Keratinocyte (primary cell): ENCODE data around the gene SNAPC1. TPM values are rescaled to one million over a fixed set of nuclear protein-coding genes. Genes with fewer than 3 reads are reported as not detected.
A peak's percentile ranks its signal among the peaks of the same experiment; 100 is the strongest.

ENCODE experiments used
- DNase-seq: peaks from one replicate; pipeline ENCODE4 v3.0.0-alpha.2; 2011; ENCODE audit warnings: low read depth, missing footprints, low spot score
- FAIRE-seq: peaks from 2 replicates; lab custom pipeline; 2011; peaks lifted over from hg19 to GRCh38; lab: Jason Lieb, UNC
- H2AFZ ChIP-seq: 2 replicates; pipeline ENCODE4 v1.6.0; 2012; ENCODE audit warnings: low read length, control low read depth, inconsistent platforms; ENCODE audit not compliant: control insufficient read depth
- H3K27ac ChIP-seq: 2 replicates; pipeline ENCODE4 v1.5.1; 2011; ENCODE audit warnings: low read length; ENCODE audit not compliant: control insufficient read depth, insufficient read depth
- H3K27me3 ChIP-seq: 3 replicates; pipeline ENCODE4 v1.6.0; 2011; ENCODE audit warnings: low read length; ENCODE audit not compliant: control insufficient read depth, insufficient read depth; ENCODE audit errors: extremely low read depth
- H3K36me3 ChIP-seq, 2 experiments: 2 replicates in 1 of 2; 3 replicates in 1 of 2; pipeline ENCODE4 v1.5.1; 2011; ENCODE audit warnings: low read length in 2 of 2, mild to moderate bottlenecking in 1 of 2; ENCODE audit not compliant: control insufficient read depth in 2 of 2, insufficient read depth in 2 of 2; ENCODE audit errors: extremely low read depth in 1 of 2
- H3K4me1 ChIP-seq: 3 replicates; pipeline ENCODE4 v1.5.1; 2011; ENCODE audit warnings: low read length; ENCODE audit not compliant: control insufficient read depth, insufficient read depth; ENCODE audit errors: extremely low read depth
- H3K4me2 ChIP-seq: 3 replicates; pipeline ENCODE4 v1.6.0; 2011; ENCODE audit warnings: low read depth, low read length; ENCODE audit not compliant: control insufficient read depth, insufficient read depth; ENCODE audit errors: extremely low read depth
- H3K4me3 ChIP-seq, 3 experiments: fragments of 200-600 bp in 1 of 3; sonication (generic) in 1 of 3; 2 replicates in 2 of 3; 3 replicates in 1 of 3; pipeline ENCODE4 v1.5.1; 2011 to 2016; ENCODE audit warnings: low read length in 3 of 3, mild to moderate bottlenecking in 3 of 3, control low read depth in 2 of 3, inconsistent platforms in 1 of 3, low read depth in 1 of 3, mixed read lengths in 1 of 3, mixed run types in 1 of 3, moderate library complexity in 1 of 3; ENCODE audit not compliant: control insufficient read depth in 2 of 3, insufficient read depth in 2 of 3; ENCODE audit errors: extremely low read depth in 1 of 3
- H3K79me2 ChIP-seq: 2 replicates; pipeline ENCODE4 v1.6.0; 2012; ENCODE audit warnings: low read length; ENCODE audit not compliant: control insufficient read depth, insufficient read depth
- H3K9ac ChIP-seq: 3 replicates; pipeline ENCODE4 v1.6.0; 2011; ENCODE audit warnings: low read length; ENCODE audit not compliant: control insufficient read depth, insufficient read depth; ENCODE audit errors: extremely low read depth
- H3K9me1 ChIP-seq: 3 replicates; pipeline ENCODE4 v1.6.0; 2011; ENCODE audit warnings: low read length; ENCODE audit not compliant: control insufficient read depth, insufficient read depth; ENCODE audit errors: extremely low read depth
- H3K9me3 ChIP-seq: 2 replicates; pipeline ENCODE4 v1.5.1; 2012; ENCODE audit warnings: low read depth, low read length; ENCODE audit not compliant: control insufficient read depth
- H4K20me1 ChIP-seq: 3 replicates; pipeline ENCODE4 v1.6.0; 2011; ENCODE audit warnings: low read length; ENCODE audit not compliant: control insufficient read depth, insufficient read depth; ENCODE audit errors: extremely low read depth
- EZH2 ChIP-seq: IDR thresholded peaks from one replicate; pipeline ENCODE4 v1.6.1; 2012; ENCODE audit warnings: inconsistent platforms, mild to moderate bottlenecking, low read length, moderate library complexity
- dilution Hi-C: fragments of 300-500 bp; cut with MboI; formaldehyde crosslinking; loops from one replicate; pipeline ENCODE4 v1.7.0; 2020; ENCODE audit warnings: low sequenced_read_pairs; ENCODE audit not compliant: extremely low pct_ligation_motif_present
- polyA plus RNA-seq, 5 experiments: library from polyadenylated mRNA; depleted of rRNA in 3 of 5; stranded (reverse) in 3 of 5; stranded (forward) in 1 of 5; unstranded in 1 of 5; fragments of >200 nt; gene quantifications; 1 replicate in 1 of 5; 2 replicates in 3 of 5; 3 replicates in 1 of 5; pipeline versions ENCODE4 v1.2.1 to v1.2.3, GENCODE V29; 2011 to 2012; ENCODE audit warnings: missing spikeins in 2 of 5, low read depth in 1 of 5, low replicate concordance in 1 of 5
- TF ChIP-seq, protein P1 (sequence below), 3 experiments: IDR thresholded peaks in 1 of 3; conservative IDR thresholded peaks in 1 of 3; optimal IDR thresholded peaks in 1 of 3; 2 replicates in 2 of 3; 3 replicates in 1 of 3; pipeline versions ENCODE3 to v1.5.1; 2011; ENCODE audit warnings: low read length in 3 of 3, mild to moderate bottlenecking in 3 of 3, moderate library complexity in 2 of 3, control low read depth in 1 of 3, inconsistent platforms in 1 of 3; ENCODE audit not compliant: insufficient read depth in 2 of 3; ENCODE audit errors: extremely low read depth in 1 of 3

Gene SNAPC1
- polyA plus RNA-seq, 1 donor (not counting 4 experiments of a cell fraction or from before 2014, with no cell fraction given): 17.7 TPM

GRCh38 chr14:61764342-61765122 lies 2.3 kb downstream of the SNAPC1 start:
- H3K9ac ChIP-seq: peak overlapping the region; percentile 43
- peaks cover 0 to 7% of the 10 kb centered on the region in 2 experiments for H3K36me3 ChIP-seq
- no peaks in the 10 kb centered on the region for H3K9me1 ChIP-seq
- peak overlapping the region; percentile 66 for H3K27ac ChIP-seq
- TF ChIP-seq, protein P1, sequence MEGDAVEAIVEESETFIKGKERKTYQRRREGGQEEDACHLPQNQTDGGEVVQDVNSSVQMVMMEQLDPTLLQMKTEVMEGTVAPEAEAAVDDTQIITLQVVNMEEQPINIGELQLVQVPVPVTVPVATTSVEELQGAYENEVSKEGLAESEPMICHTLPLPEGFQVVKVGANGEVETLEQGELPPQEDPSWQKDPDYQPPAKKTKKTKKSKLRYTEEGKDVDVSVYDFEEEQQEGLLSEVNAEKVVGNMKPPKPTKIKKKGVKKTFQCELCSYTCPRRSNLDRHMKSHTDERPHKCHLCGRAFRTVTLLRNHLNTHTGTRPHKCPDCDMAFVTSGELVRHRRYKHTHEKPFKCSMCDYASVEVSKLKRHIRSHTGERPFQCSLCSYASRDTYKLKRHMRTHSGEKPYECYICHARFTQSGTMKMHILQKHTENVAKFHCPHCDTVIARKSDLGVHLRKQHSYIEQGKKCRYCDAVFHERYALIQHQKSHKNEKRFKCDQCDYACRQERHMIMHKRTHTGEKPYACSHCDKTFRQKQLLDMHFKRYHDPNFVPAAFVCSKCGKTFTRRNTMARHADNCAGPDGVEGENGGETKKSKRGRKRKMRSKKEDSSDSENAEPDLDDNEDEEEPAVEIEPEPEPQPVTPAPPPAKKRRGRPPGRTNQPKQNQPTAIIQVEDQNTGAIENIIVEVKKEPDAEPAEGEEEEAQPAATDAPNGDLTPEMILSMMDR (optimal IDR thresholded peaks at IDR 0.05 in 1 of 3, IDR thresholded peaks at IDR 0.05 in 1 of 3, conservative IDR thresholded peaks at IDR 0.05 in 1 of 3; ENCODE audit: extremely low read depth in 1 of 3, insufficient read depth in 2 of 3, low read length in 3 of 3): no peak
- TF ChIP-seq EZH2: no peak
- H3K4me2 ChIP-seq: peak overlapping the region; percentile 95
- H4K20me1 ChIP-seq: no peaks in the 10 kb centered on the region
- no peak overlapping the region for H2AFZ ChIP-seq
- FAIRE-seq (no peak), DNase-seq (no peak)
- peaks cover 47% of the 10 kb centered on the region for H3K79me2 ChIP-seq
- dilution Hi-C loops: no loop called here
- H3K27me3 ChIP-seq: no peaks in the 10 kb centered on the region
- H3K4me3 ChIP-seq: peak overlapping the region; percentile 72 to 96 (median 87)
- peaks cover 18% of the 10 kb centered on the region for H3K4me1 ChIP-seq
- H3K9me3 ChIP-seq: no peaks in the 10 kb centered on the region

DNA sequence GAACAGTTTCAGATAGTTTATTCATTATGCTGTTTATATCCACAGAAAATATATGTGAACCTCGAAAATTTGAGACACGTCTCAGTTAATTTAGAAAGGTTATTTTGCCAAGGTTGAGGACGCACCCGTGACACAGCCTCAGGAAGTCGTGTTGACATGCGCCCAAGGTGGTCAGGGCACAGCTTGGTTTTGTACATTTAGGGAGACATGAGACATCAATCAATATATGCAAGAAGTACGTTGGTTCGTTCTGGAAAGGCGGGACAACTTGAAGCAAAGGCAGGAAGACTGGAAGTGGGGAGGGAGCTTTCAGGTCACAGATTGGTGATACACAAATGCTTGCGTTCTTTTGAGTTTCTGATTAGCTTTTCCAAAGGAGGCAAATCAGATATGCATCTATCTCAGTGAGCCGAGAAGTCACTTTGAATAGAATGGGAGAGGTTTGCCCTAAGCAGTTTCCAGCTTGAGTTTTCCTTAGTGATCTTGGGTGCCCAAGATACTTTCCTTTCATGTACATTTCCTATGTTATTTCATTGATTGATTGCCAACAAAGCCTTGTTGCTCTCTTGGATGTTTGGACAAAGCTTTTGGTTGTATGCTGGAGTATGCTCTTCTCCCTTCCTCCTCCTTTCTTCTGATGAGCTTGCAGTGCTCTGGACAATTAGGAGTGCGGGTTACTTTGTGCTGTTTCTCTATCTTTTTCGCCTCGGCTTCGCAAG lies 3.2 kb downstream of the SNAPC1 start:
- dilution Hi-C loops: no loop called here
- peaks cover 18% of the 10 kb centered on the region for H3K4me1 ChIP-seq
- peak overlapping the region; percentile 43 for H3K9ac ChIP-seq
- peaks cover 49% of the 10 kb centered on the region for H3K79me2 ChIP-seq
- H3K9me1 ChIP-seq: no peaks in the 10 kb centered on the region
- H3K9me3 ChIP-seq: no peaks in the 10 kb centered on the region
- peak overlapping the region; percentile 66 for H3K27ac ChIP-seq
- TF ChIP-seq EZH2: no peak
- TF ChIP-seq, protein P1 (optimal IDR thresholded peaks at IDR 0.05 in 1 of 3, IDR thresholded peaks at IDR 0.05 in 1 of 3, conservative IDR thresholded peaks at IDR 0.05 in 1 of 3; ENCODE audit: extremely low read depth in 1 of 3, insufficient read depth in 2 of 3, low read length in 3 of 3): no peak
- H3K4me3 ChIP-seq: peak overlapping the region; percentile 21 to 96 (median 87)
- peak overlapping the region; percentile 14 for H2AFZ ChIP-seq
- H4K20me1 ChIP-seq: no peaks in the 10 kb centered on the region
- H3K4me2 ChIP-seq: peak overlapping the region; percentile 95
- H3K27me3 ChIP-seq: no peaks in the 10 kb centered on the region
- peak; percentile 81 for FAIRE-seq
- no peak for DNase-seq
- H3K36me3 ChIP-seq: peaks cover 0 to 9% of the 10 kb centered on the region in 2 experiments
